Measurements from ENCODE around the gene DEFB125. TPM values are rescaled to one million over a fixed set of nuclear protein-coding genes. Genes with fewer than 3 reads are reported as not detected.

DEFB125 gene
- polyA plus RNA-seq, 3 donors = not detected

GRCh38 chr20:78338-78737 lies 9.1 kb upstream of the DEFB125 start:
- Histone ChIP-seq H3K36me3 (replicated peaks in 1 of 2; ENCODE audit: control insufficient read depth in 1 of 2, insufficient read depth in 2 of 2, low read length in 2 of 2) (no peaks in the 10 kb centered on the region), H3K4me3 (replicated peaks in 1 of 3; ENCODE audit: low read depth in 2 of 3, low read length in 3 of 3) (no peak overlapping the region), H2AFZ (ENCODE audit: insufficient read depth, low read depth, low read length, poor library complexity, severe bottlenecking) (no peak overlapping the region), H4K20me1 (ENCODE audit: insufficient read depth, low read length) (no peaks in the 10 kb centered on the region), H3K27me3 (ENCODE audit: control insufficient read depth in 2 of 2, insufficient read depth in 2 of 2, low read length in 2 of 2) (peaks cover 0 to 2% of the 10 kb centered on the region in 2 donors), H3K4me2 (replicated peaks; ENCODE audit: extremely low read depth, low read length, poor library complexity, severe bottlenecking) (no peak overlapping the region), H3K27ac (ENCODE audit: low read depth in 1 of 2, low read length in 2 of 2) (no peak overlapping the region), H3K79me2 (ENCODE audit: insufficient read depth, low read length) (no peaks in the 10 kb centered on the region), H3K9me3 (replicated peaks in 1 of 2; ENCODE audit: control insufficient read depth in 1 of 2, insufficient read depth in 1 of 2, low read length in 2 of 2) (peaks cover 0 to 6% of the 10 kb centered on the region in 2 donors), H3K9ac (ENCODE audit: insufficient read depth, low read length, poor library complexity, severe bottlenecking) (no peak overlapping the region), H3K4me1 (ENCODE audit: control insufficient read depth in 1 of 2, insufficient read depth in 2 of 2, low read length in 2 of 2) (no peaks in the 10 kb centered on the region)
- TF ChIP-seq CTCF (IDR thresholded peaks at IDR 0.05) = no peak
- Mint-ChIP-seq H3K4me3 (no peak overlapping the region), H3K27ac (no peak overlapping the region), H3K27me3 (ENCODE audit: low read depth in 3 of 3) (peaks cover 12 to 31% (median 16%) of the 10 kb centered on the region in 3 donors), H3K9me3 (peaks cover 2 to 30% (median 18%) of the 10 kb centered on the region in 7 donors), H3K4me1 (no peaks in the 10 kb centered on the region), H3K36me3 (no peaks in the 10 kb centered on the region)
- intact Hi-C loops (cut with micrococcal nuclease) = no loop called here
- no peak for DNase-seq

GRCh38 chr20:79565-79964 lies 7.9 kb upstream of the DEFB125 start:
- H3K27ac ChIP-seq (ENCODE audit: low read depth in 1 of 2, low read length in 2 of 2) = no peak overlapping the region
- H3K9me3 Mint-ChIP-seq = peaks cover 2 to 23% (median 13%) of the 10 kb centered on the region in 7 donors
- H3K27ac Mint-ChIP-seq = no peak overlapping the region
- H3K9ac ChIP-seq (ENCODE audit: insufficient read depth, low read length, poor library complexity, severe bottlenecking) = no peak overlapping the region
- no peaks in the 10 kb centered on the region for H3K36me3 Mint-ChIP-seq
- no peaks in the 10 kb centered on the region for H3K4me1 Mint-ChIP-seq
- no peak overlapping the region for H3K4me3 ChIP-seq (replicated peaks in 1 of 3; ENCODE audit: low read depth in 2 of 3, low read length in 3 of 3)
- intact Hi-C loops (cut with micrococcal nuclease) = no loop called here
- TF ChIP-seq CTCF (IDR thresholded peaks at IDR 0.05) = no peak
- H3K36me3 ChIP-seq (replicated peaks in 1 of 2; ENCODE audit: control insufficient read depth in 1 of 2, insufficient read depth in 2 of 2, low read length in 2 of 2) = no peaks in the 10 kb centered on the region
- DNase-seq = no peak
- H3K27me3 Mint-ChIP-seq (ENCODE audit: low read depth in 3 of 3) = peaks cover 12 to 28% (median 13%) of the 10 kb centered on the region in 3 donors
- peaks cover 0 to 6% of the 10 kb centered on the region in 2 donors for H3K9me3 ChIP-seq (replicated peaks in 1 of 2; ENCODE audit: control insufficient read depth in 1 of 2, insufficient read depth in 1 of 2, low read length in 2 of 2)
- H3K27me3 ChIP-seq (ENCODE audit: control insufficient read depth in 2 of 2, insufficient read depth in 2 of 2, low read length in 2 of 2) = peaks cover 0 to 5% of the 10 kb centered on the region in 2 donors
- H3K79me2 ChIP-seq (ENCODE audit: insufficient read depth, low read length) = no peaks in the 10 kb centered on the region
- no peaks in the 10 kb centered on the region for H4K20me1 ChIP-seq (ENCODE audit: insufficient read depth, low read length)
- H3K4me2 ChIP-seq (replicated peaks; ENCODE audit: extremely low read depth, low read length, poor library complexity, severe bottlenecking) = no peak overlapping the region
- H2AFZ ChIP-seq (ENCODE audit: insufficient read depth, low read depth, low read length, poor library complexity, severe bottlenecking) = no peak overlapping the region
- no peak overlapping the region for H3K4me3 Mint-ChIP-seq
- H3K4me1 ChIP-seq (ENCODE audit: control insufficient read depth in 1 of 2, insufficient read depth in 2 of 2, low read length in 2 of 2) = no peaks in the 10 kb centered on the region
- 74% methylated on average over 4 of the region's 4 CpGs for WGBS (ENCODE audit: insufficient coverage)

Measured in CD14-positive monocyte (primary cell).